Adrenal gland (tissue), 12 donors: ENCODE data around the gene BBS5. TPM values are rescaled to one million over a fixed set of nuclear protein-coding genes. Genes with fewer than 3 reads are reported as not detected.

Experiments used
- DNase-seq, 7 donors: peaks; one replicate each; pipeline ENCODE4 v3.0.0-alpha.2; 2019 to 2020
- H3K27ac ChIP-seq, 5 donors: fragments of 200-600 bp; sonication (generic) in 4 of 5; 1 replicate in 3 of 5; 2 replicates in 2 of 5; pipeline versions ENCODE4 v1.5.1 to v1.8.0; 2016 to 2020; ENCODE audit warnings: mild to moderate bottlenecking in 1 of 5
- H3K27me3 ChIP-seq: fragments of 200-600 bp; 2 replicates; pipeline ENCODE4 v1.8.0; 2021
- H3K36me3 ChIP-seq, 2 donors: fragments of 200-600 bp; replicated peaks in 1 of 2; 1 replicate in 1 of 2; 2 replicates in 1 of 2; pipeline versions ENCODE4 v1.5.1 to v1.8.0; 2018 to 2022
- H3K4me1 ChIP-seq, 2 donors: fragments of 200-600 bp; replicated peaks in 1 of 2; 1 replicate in 1 of 2; 2 replicates in 1 of 2; pipeline versions ENCODE4 v1.5.1 to v1.8.0; 2018 to 2021
- H3K4me3 ChIP-seq, 4 donors: fragments of 200-600 bp; sonication (generic) in 3 of 4; one replicate each; pipeline ENCODE4 v1.5.1; 2016 to 2018
- H3K9me3 ChIP-seq, 3 donors: fragments of 200-600 bp; sonication (generic) in 1 of 3; replicated peaks in 1 of 3; 1 replicate in 2 of 3; 2 replicates in 1 of 3; pipeline versions ENCODE4 v1.5.1 to v1.8.0; 2016 to 2021
- CTCF ChIP-seq, 6 experiments: fragments of 450-650 bp in 4 of 6; fragments of 200-600 bp in 2 of 6; sonication (generic) in 1 of 6; IDR thresholded peaks; 1 replicate in 5 of 6; 2 replicates in 1 of 6; pipeline versions ENCODE4 v1.5.1 to v1.8.0; 2016 to 2021; ENCODE audit warnings: antibody characterized with exemption in 6 of 6, mild to moderate bottlenecking in 2 of 6, moderate library complexity in 1 of 6
- POLR2A ChIP-seq, 2 donors: fragments of 450-650 bp; IDR thresholded peaks; one replicate each; pipeline ENCODE4 v1.6.1; 2017; ENCODE audit warnings: antibody characterized with exemption in 2 of 2, mild to moderate bottlenecking in 2 of 2, moderate library complexity in 1 of 2
- WGBS, 4 donors: extraction: QIAGEN DNeasy Blood & Tissue Kit in 2 of 4; methylation state at CpG; one replicate each; pipeline versions ENCODE4 v1.1.5 to v1.1.7; 2013 to 2017; 5-methylcytosine and 5-hydroxymethylcytosine counted together
- intact Hi-C, 2 donors: fragments of 100-400 bp; cut with DNase I; formaldehyde crosslinking; loops; one replicate each; pipeline versions ENCODE4 v1.14.1 to v1.15.0; 2022 to 2023
- polyA plus RNA-seq, 3 donors: library from polyadenylated mRNA; stranded (reverse); fragments of 200-250 nt in 2 of 3; fragments of 350-450 nt in 1 of 3; fragmentation: Illumina TruSeq in 1 of 3; extraction: RNeasy Lipid Tissue Mini Kit (QIAGEN cat#74804) in 1 of 3; gene quantifications; one replicate each; pipeline ENCODE4 v1.2.3, GENCODE V29; 2013 to 2014
- total RNA-seq, 9 donors: library from RNA; depleted of rRNA in 4 of 9; stranded (reverse); fragments of >200 nt in 4 of 9; fragments of 120-200 nt in 1 of 9; fragmentation: NEBNext Ultra II Directional in 1 of 9; extraction: Animal tissue kit (Norgen Biotek cat#: 25700) in 1 of 9; gene quantifications; one replicate each; pipeline versions ENCODE4 v1.1.0 to v1.2.4, GENCODE V29; 2013 to 2023
- donor health status: healthy with polysubstance abuse.
- donor health status: Bipolar disorder and iron deficiency.
- donor health status: DM: yes; HTN: yes; CAD: no.
- donor health status: DM: no; HTN: no; CAD: no.
- donor health status: DM: no; HTN: no; CAD: no.
- donor health status: DM: yes; HTN: yes; CAD: no.

The BBS5 gene
- total and polyA plus RNA-seq, 12 donors, result 3.6 to 15.7 (median 10.6) TPM

GRCh38 chr2:169439900-169440299, 39.4 kb upstream of the BBS5 start:
- no peaks in the 10 kb centered on the region for H3K4me1 ChIP-seq
- 75 to 82% (median 78%) methylated on average over 3 of the region's 3 CpGs for WGBS, 4 donors
- no peak for DNase-seq
- no peaks in the 10 kb centered on the region for H3K36me3 ChIP-seq
- no peak overlapping the region for H3K27ac ChIP-seq
- no peak overlapping the region for H3K4me3 ChIP-seq
- no peaks in the 10 kb centered on the region for H3K9me3 ChIP-seq
- H3K27me3 ChIP-seq, result no peaks in the 10 kb centered on the region
- no peak for TF ChIP-seq CTCF (IDR thresholded peaks at IDR 0.05)
- no peak for TF ChIP-seq POLR2A (IDR thresholded peaks at IDR 0.05)
- intact Hi-C loops, result no loop called here

GRCh38 chr2:169446452-169446851, 32.8 kb upstream of the BBS5 start:
- Histone ChIP-seq H3K36me3 (no peaks in the 10 kb centered on the region), H3K9me3 (no peaks in the 10 kb centered on the region), H3K4me3 (no peak overlapping the region), H3K4me1 (no peaks in the 10 kb centered on the region), H3K27me3 (no peaks in the 10 kb centered on the region), H3K27ac (no peak overlapping the region)
- DNase-seq, result no peak
- intact Hi-C loops, result no loop called here
- TF ChIP-seq CTCF (IDR thresholded peaks at IDR 0.05) (no peak), POLR2A (IDR thresholded peaks at IDR 0.05) (no peak)

GRCh38 chr2:169448316-169448715, 31.0 kb upstream of the BBS5 start:
- Histone ChIP-seq H3K27ac (no peak overlapping the region), H3K4me1 (no peaks in the 10 kb centered on the region), H3K27me3 (no peaks in the 10 kb centered on the region), H3K36me3 (no peaks in the 10 kb centered on the region), H3K4me3 (no peak overlapping the region), H3K9me3 (no peaks in the 10 kb centered on the region)
- DNase-seq, result no peak
- TF ChIP-seq CTCF (IDR thresholded peaks at IDR 0.05) (no peak), POLR2A (IDR thresholded peaks at IDR 0.05) (no peak)
- intact Hi-C loops, result no loop called here
- 31 to 39% (median 35%) methylated on average over 3 of the region's 3 CpGs for WGBS, 4 donors

GRCh38 chr2:169448865-169449264, 30.4 kb upstream of the BBS5 start:
- intact Hi-C loops, result no loop called here
- DNase-seq, result no peak
- TF ChIP-seq CTCF (IDR thresholded peaks at IDR 0.05) (no peak), POLR2A (IDR thresholded peaks at IDR 0.05) (no peak)
- H3K27ac ChIP-seq, result no peak overlapping the region
- H3K27me3 ChIP-seq, result no peaks in the 10 kb centered on the region
- H3K9me3 ChIP-seq, result no peaks in the 10 kb centered on the region
- H3K4me1 ChIP-seq, result no peaks in the 10 kb centered on the region
- WGBS, 4 donors, result 68 to 85% (median 76%) methylated on average over 1 of the region's 1 CpG
- no peaks in the 10 kb centered on the region for H3K36me3 ChIP-seq
- H3K4me3 ChIP-seq, result no peak overlapping the region
